ENCODE results near the gene PAK5. TPM values are rescaled to one million over a fixed set of nuclear protein-coding genes. Genes with fewer than 3 reads are reported as not detected.

Gene PAK5
- total and polyA plus RNA-seq, 2 experiments from 2014 or later = 0.57 to 1.1 TPM

GRCh38 chr20:9493803-9494202 lies 345.1 kb downstream of the PAK5 start:
- TF ChIP-seq NANOG (IDR thresholded peaks at IDR 0.05; ENCODE audit: borderline replicate concordance) (no peak), ZNF114 (CRISPR knock-in tag; IDR thresholded peaks at IDR 0.05) (no peak), CREB1 (CRISPR knock-in tag; IDR thresholded peaks at IDR 0.05; ENCODE audit: low read depth) (no peak), ZNF331 (CRISPR knock-in tag; IDR thresholded peaks at IDR 0.05; ENCODE audit: low read depth) (no peak), REST (IDR thresholded peaks at IDR 0.05; ENCODE audit: unreplicated experiment) (no peak), STAT1 (IDR thresholded peaks at IDR 0.05; ENCODE audit: unreplicated experiment) (no peak), CTCF (conservative IDR thresholded peaks at IDR 0.05; ENCODE audit: low read depth in 2 of 2) (no peak), EZH2 (IDR thresholded peaks at IDR 0.05; ENCODE audit: low read depth, unreplicated experiment) (no peak), POLR2AphosphoS5 (IDR thresholded peaks at IDR 0.05; ENCODE audit: low read depth) (no peak), ETS1 (IDR thresholded peaks at IDR 0.05) (no peak), JUNB (IDR thresholded peaks at IDR 0.05; ENCODE audit: unreplicated experiment) (no peak), EZH2phosphoT487 (IDR thresholded peaks at IDR 0.05; ENCODE audit: unreplicated experiment) (no peak), ZNF462 (CRISPR knock-in tag; IDR thresholded peaks at IDR 0.05) (no peak)

More at GRCh38 chr20:9493803-9494202, 345.1 kb downstream of the PAK5 start:
- Histone ChIP-seq H3K79me2 (replicated peaks; ENCODE audit: insufficient read depth) (no peaks in the 10 kb centered on the region), H4K20me1 (replicated peaks; ENCODE audit: insufficient read depth) (no peaks in the 10 kb centered on the region), H3K4me3 (no peak overlapping the region), H2AFZ (no peak overlapping the region), H3K4me1 (ENCODE audit: insufficient read depth) (no peaks in the 10 kb centered on the region), H3K4me2 (no peak overlapping the region), H3K36me3 (ENCODE audit: insufficient read depth) (no peaks in the 10 kb centered on the region), H3K27ac (ENCODE audit: low read depth) (no peak overlapping the region), H3F3A (replicated peaks; ENCODE audit: low read depth) (no peaks in the 10 kb centered on the region), H3K27me3 (ENCODE audit: insufficient read depth) (no peaks in the 10 kb centered on the region), H3K9me2 (ENCODE audit: insufficient read depth) (peaks cover 26% of the 10 kb centered on the region; the same call in 1 of the 2 replicates)
- no peak overlapping the region for H3K27ac Mint-ChIP-seq
- no peak for DNase-seq (ENCODE audit: low spot score)
- no peak overlapping the region for H3K4me3 Mint-ChIP-seq
- no peaks in the 10 kb centered on the region for H3K9me3 Mint-ChIP-seq
- no peaks in the 10 kb centered on the region for H3K36me3 Mint-ChIP-seq (ENCODE audit: low read depth)
- no peaks in the 10 kb centered on the region for H3K4me1 Mint-ChIP-seq
- ATAC-seq = no peak
- H3K27me3 Mint-ChIP-seq (ENCODE audit: insufficient read depth, low read depth, poor library complexity) = peaks cover 4% of the 10 kb centered on the region
